ENCODE data around the gene SRPK1.

DNA sequence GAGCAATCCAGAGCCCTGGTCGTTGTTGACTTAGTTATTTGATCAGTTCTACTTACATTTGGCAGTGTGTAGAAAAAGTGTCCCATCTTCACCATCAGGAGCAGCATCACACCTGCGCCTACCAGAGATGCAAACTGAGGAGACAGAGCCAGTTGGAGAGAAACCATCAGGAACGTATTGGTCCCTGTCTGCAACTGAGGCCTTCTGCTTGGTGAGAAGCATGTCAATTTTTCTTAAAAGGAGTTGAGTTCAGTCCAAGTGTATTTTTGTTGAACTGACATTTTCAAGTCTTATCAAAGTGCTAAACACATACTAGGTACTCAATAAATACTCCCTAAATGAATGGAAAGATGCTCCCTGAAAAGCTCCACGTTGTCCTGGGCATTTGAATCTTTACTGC lies 47.9 kb upstream of the SRPK1 start:
- no peak for TF ChIP-seq GATA2 (IDR thresholded peaks at IDR 0.05; ENCODE audit: low read depth, low read length)
- TF ChIP-seq GATA3 (IDR thresholded peaks at IDR 0.05; ENCODE audit: low read depth, low read length): no peak
